ENCODE measurements around the gene TOMM22.

DNA sequence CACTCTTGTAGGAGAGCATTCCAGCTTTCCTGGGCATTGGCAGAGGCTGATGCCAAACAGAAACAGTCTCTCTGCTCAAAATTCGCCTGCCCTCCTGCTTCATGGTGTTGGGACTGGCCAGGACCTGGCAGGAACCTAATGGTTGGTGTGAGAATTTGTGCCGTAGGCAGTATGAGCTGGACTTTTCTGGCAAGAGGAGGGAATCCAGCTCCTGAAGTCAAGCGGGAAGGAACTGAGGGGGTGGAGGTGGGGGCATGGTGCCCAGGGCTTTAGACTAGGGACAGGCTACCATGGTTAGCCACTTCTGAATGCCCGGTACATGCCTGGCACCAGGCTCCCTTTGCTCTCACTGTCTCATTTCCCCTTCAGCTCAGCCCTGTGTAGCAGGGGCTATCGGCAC is 6.9 kb upstream of the TOMM22 start:
- TF ChIP-seq, protein P1, sequence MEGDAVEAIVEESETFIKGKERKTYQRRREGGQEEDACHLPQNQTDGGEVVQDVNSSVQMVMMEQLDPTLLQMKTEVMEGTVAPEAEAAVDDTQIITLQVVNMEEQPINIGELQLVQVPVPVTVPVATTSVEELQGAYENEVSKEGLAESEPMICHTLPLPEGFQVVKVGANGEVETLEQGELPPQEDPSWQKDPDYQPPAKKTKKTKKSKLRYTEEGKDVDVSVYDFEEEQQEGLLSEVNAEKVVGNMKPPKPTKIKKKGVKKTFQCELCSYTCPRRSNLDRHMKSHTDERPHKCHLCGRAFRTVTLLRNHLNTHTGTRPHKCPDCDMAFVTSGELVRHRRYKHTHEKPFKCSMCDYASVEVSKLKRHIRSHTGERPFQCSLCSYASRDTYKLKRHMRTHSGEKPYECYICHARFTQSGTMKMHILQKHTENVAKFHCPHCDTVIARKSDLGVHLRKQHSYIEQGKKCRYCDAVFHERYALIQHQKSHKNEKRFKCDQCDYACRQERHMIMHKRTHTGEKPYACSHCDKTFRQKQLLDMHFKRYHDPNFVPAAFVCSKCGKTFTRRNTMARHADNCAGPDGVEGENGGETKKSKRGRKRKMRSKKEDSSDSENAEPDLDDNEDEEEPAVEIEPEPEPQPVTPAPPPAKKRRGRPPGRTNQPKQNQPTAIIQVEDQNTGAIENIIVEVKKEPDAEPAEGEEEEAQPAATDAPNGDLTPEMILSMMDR (IDR thresholded peaks at IDR 0.05), result no peak
- no peak for TF ChIP-seq POLR2A (IDR thresholded peaks at IDR 0.05)
